HepG2 (cell line): ENCODE measurements around the gene CCDC183. TPM values are rescaled to one million over a fixed set of nuclear protein-coding genes. Genes with fewer than 3 reads are reported as not detected.

Experiments used
- FOXP1 ChIP-seq, 2 experiments: fragments of 450-650 bp in 1 of 2; IDR thresholded peaks; 2 replicates each; pipeline ENCODE4 v1.6.1; 2017 to 2018; ENCODE audit warnings: antibody characterized with exemption in 1 of 2
- GLMP ChIP-seq: sonication (generic); formaldehyde crosslinking; IDR thresholded peaks from 2 replicates; pipeline ENCODE4 v1.9.0; 2021; ENCODE audit warnings: missing genetic modification reagents, mild to moderate bottlenecking, borderline replicate concordance
- HDAC1 ChIP-seq: sonication (generic); formaldehyde crosslinking; IDR thresholded peaks from 2 replicates; pipeline ENCODE4 v1.5.1; 2020; ENCODE audit warnings: mild to moderate bottlenecking, missing genetic modification reagents
- KDM3A ChIP-seq: IDR thresholded peaks from 2 replicates; pipeline ENCODE4 v1.6.1; 2018; ENCODE audit warnings: low read depth, missing compliant biosample characterization
- NR3C1 ChIP-seq: sonication (generic); formaldehyde crosslinking; IDR thresholded peaks from 2 replicates; pipeline ENCODE4 v1.4.0; 2020; ENCODE audit warnings: missing genetic modification reagents
- ZBTB20 ChIP-seq: sonication (generic); formaldehyde crosslinking; IDR thresholded peaks from 2 replicates; pipeline ENCODE4 v1.8.1; 2023; ENCODE audit warnings: missing genetic modification reagents, low read depth, mild to moderate bottlenecking, borderline replicate concordance
- ZFP1 ChIP-seq: IDR thresholded peaks from 2 replicates; pipeline ENCODE4 v1.6.1; 2016
- ZNF12 ChIP-seq: sonication (generic); formaldehyde crosslinking; IDR thresholded peaks from 2 replicates; pipeline ENCODE4 v1.5.0; 2020; ENCODE audit warnings: missing genetic modification reagents
- ZNF143 ChIP-seq: sonication (generic); formaldehyde crosslinking; IDR thresholded peaks from 2 replicates; pipeline ENCODE4 v1.4.0; 2020; ENCODE audit warnings: missing genetic modification reagents
- polyA plus RNA-seq, 8 experiments: library from polyadenylated mRNA; depleted of rRNA in 3 of 8; stranded (reverse) in 7 of 8; unstranded in 1 of 8; fragments of >200 nt; fragmentation: Illumina TruSeq in 4 of 8; extraction: Trizol in 4 of 8; gene quantifications; 2 replicates each; pipeline versions ENCODE4 v1.2.1 to v1.2.3, GENCODE V29; 2011 to 2016; ENCODE audit warnings: low read depth in 4 of 8, missing spikeins in 1 of 8, mixed read lengths in 1 of 8; ENCODE audit not compliant: insufficient read depth in 1 of 8
- total RNA-seq, 5 experiments: library from RNA; depleted of rRNA; stranded (reverse); fragments of >200 nt; fragmentation: Illumina TruSeq; extraction: Trizol; gene quantifications; 2 replicates each; pipeline ENCODE4 v1.2.3, GENCODE V29; 2016; ENCODE audit warnings: low read depth in 1 of 5
- TF ChIP-seq, protein P1 (sequence below): sonication (generic); formaldehyde crosslinking; IDR thresholded peaks from 2 replicates; pipeline ENCODE4 v1.4.0; 2020; ENCODE audit warnings: missing genetic modification reagents
- TF ChIP-seq, protein P2 (sequence below): sonication (generic); formaldehyde crosslinking; IDR thresholded peaks from 2 replicates; pipeline ENCODE4 v1.5.0; 2020; ENCODE audit warnings: mild to moderate bottlenecking, missing genetic modification reagents
- TF ChIP-seq, protein P3 (sequence below): sonication (generic); formaldehyde crosslinking; IDR thresholded peaks from 2 replicates; pipeline ENCODE4 v1.4.0; 2020; ENCODE audit warnings: mild to moderate bottlenecking, missing genetic modification reagents

Gene CCDC183
- total and polyA plus RNA-seq, 2 of the 13 experiments (the other 11 are each of a cell fraction or from before 2014, with no cell fraction given), result 5.0 to 66.4 TPM

DNA sequence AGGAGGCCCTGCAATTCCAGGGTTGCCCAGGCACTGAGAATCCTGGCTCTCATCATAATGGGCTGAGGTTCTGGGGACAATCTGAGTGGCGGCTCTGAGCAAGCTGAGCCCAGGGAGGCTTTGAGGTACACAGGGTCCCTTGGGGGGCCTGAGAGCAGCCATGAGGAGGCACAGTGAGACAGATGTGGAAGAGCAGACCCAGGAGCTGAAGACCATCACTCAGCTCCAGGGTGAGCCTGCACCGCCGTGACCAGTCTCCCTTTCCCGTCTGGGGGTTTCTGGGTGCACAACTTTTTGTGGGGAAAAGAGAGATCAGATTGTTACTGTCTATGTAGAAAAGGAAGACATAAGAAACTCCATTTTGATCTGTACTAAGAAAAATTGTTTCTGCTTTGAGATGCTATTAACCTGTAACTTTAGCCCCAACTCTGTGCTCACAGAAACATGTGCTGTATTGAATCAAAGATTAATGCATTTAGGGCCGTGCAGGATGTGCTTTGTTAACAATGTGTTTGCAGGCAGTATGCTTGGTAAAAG is at the start of gene CCDC183 (continued):
- no peak for TF ChIP-seq GLMP (CRISPR knock-in tag)
- no peak for TF ChIP-seq NR3C1 (CRISPR knock-in tag)
- no peak for TF ChIP-seq ZFP1 (CRISPR knock-in tag)
- TF ChIP-seq FOXP1 (IDR thresholded peaks at IDR 0.05), result no peak
- no peak for TF ChIP-seq FOXP1 (CRISPR knock-in tag; IDR thresholded peaks at IDR 0.05)
- no peak for TF ChIP-seq ZNF143 (CRISPR knock-in tag)
- TF ChIP-seq, protein P1, sequence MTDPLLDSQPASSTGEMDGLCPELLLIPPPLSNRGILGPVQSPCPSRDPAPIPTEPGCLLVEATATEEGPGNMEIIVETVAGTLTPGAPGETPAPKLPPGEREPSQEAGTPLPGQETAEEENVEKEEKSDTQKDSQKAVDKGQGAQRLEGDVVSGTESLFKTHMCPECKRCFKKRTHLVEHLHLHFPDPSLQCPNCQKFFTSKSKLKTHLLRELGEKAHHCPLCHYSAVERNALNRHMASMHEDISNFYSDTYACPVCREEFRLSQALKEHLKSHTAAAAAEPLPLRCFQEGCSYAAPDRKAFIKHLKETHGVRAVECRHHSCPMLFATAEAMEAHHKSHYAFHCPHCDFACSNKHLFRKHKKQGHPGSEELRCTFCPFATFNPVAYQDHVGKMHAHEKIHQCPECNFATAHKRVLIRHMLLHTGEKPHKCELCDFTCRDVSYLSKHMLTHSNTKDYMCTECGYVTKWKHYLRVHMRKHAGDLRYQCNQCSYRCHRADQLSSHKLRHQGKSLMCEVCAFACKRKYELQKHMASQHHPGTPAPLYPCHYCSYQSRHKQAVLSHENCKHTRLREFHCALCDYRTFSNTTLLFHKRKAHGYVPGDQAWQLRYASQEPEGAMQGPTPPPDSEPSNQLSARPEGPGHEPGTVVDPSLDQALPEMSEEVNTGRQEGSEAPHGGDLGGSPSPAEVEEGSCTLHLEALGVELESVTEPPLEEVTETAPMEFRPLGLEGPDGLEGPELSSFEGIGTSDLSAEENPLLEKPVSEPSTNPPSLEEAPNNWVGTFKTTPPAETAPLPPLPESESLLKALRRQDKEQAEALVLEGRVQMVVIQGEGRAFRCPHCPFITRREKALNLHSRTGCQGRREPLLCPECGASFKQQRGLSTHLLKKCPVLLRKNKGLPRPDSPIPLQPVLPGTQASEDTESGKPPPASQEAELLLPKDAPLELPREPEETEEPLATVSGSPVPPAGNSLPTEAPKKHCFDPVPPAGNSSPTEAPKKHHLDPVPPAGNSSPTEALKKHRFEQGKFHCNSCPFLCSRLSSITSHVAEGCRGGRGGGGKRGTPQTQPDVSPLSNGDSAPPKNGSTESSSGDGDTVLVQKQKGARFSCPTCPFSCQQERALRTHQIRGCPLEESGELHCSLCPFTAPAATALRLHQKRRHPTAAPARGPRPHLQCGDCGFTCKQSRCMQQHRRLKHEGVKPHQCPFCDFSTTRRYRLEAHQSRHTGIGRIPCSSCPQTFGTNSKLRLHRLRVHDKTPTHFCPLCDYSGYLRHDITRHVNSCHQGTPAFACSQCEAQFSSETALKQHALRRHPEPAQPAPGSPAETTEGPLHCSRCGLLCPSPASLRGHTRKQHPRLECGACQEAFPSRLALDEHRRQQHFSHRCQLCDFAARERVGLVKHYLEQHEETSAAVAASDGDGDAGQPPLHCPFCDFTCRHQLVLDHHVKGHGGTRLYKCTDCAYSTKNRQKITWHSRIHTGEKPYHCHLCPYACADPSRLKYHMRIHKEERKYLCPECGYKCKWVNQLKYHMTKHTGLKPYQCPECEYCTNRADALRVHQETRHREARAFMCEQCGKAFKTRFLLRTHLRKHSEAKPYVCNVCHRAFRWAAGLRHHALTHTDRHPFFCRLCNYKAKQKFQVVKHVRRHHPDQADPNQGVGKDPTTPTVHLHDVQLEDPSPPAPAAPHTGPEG (CRISPR knock-in tag), result no peak
- TF ChIP-seq ZBTB20 (CRISPR knock-in tag), result no peak
- no peak for TF ChIP-seq KDM3A (CRISPR knock-in tag)
- TF ChIP-seq, protein P2, sequence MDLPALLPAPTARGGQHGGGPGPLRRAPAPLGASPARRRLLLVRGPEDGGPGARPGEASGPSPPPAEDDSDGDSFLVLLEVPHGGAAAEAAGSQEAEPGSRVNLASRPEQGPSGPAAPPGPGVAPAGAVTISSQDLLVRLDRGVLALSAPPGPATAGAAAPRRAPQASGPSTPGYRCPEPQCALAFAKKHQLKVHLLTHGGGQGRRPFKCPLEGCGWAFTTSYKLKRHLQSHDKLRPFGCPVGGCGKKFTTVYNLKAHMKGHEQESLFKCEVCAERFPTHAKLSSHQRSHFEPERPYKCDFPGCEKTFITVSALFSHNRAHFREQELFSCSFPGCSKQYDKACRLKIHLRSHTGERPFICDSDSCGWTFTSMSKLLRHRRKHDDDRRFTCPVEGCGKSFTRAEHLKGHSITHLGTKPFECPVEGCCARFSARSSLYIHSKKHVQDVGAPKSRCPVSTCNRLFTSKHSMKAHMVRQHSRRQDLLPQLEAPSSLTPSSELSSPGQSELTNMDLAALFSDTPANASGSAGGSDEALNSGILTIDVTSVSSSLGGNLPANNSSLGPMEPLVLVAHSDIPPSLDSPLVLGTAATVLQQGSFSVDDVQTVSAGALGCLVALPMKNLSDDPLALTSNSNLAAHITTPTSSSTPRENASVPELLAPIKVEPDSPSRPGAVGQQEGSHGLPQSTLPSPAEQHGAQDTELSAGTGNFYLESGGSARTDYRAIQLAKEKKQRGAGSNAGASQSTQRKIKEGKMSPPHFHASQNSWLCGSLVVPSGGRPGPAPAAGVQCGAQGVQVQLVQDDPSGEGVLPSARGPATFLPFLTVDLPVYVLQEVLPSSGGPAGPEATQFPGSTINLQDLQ (CRISPR knock-in tag), result no peak
- TF ChIP-seq ZNF12, result no peak
- TF ChIP-seq, protein P3, sequence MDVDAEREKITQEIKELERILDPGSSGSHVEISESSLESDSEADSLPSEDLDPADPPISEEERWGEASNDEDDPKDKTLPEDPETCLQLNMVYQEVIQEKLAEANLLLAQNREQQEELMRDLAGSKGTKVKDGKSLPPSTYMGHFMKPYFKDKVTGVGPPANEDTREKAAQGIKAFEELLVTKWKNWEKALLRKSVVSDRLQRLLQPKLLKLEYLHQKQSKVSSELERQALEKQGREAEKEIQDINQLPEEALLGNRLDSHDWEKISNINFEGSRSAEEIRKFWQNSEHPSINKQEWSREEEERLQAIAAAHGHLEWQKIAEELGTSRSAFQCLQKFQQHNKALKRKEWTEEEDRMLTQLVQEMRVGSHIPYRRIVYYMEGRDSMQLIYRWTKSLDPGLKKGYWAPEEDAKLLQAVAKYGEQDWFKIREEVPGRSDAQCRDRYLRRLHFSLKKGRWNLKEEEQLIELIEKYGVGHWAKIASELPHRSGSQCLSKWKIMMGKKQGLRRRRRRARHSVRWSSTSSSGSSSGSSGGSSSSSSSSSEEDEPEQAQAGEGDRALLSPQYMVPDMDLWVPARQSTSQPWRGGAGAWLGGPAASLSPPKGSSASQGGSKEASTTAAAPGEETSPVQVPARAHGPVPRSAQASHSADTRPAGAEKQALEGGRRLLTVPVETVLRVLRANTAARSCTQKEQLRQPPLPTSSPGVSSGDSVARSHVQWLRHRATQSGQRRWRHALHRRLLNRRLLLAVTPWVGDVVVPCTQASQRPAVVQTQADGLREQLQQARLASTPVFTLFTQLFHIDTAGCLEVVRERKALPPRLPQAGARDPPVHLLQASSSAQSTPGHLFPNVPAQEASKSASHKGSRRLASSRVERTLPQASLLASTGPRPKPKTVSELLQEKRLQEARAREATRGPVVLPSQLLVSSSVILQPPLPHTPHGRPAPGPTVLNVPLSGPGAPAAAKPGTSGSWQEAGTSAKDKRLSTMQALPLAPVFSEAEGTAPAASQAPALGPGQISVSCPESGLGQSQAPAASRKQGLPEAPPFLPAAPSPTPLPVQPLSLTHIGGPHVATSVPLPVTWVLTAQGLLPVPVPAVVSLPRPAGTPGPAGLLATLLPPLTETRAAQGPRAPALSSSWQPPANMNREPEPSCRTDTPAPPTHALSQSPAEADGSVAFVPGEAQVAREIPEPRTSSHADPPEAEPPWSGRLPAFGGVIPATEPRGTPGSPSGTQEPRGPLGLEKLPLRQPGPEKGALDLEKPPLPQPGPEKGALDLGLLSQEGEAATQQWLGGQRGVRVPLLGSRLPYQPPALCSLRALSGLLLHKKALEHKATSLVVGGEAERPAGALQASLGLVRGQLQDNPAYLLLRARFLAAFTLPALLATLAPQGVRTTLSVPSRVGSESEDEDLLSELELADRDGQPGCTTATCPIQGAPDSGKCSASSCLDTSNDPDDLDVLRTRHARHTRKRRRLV (CRISPR knock-in tag), result no peak
- TF ChIP-seq HDAC1, result no peak
